Posterior vena cava (tissue), 2 donors: Measurements from ENCODE around the gene PLSCR4. TPM values are rescaled to one million over a fixed set of nuclear protein-coding genes. Genes with fewer than 3 reads are reported as not detected.
A peak's percentile ranks its signal among the peaks of the same experiment; 100 is the strongest.

Source experiments
- DNase-seq: peaks from one replicate; pipeline ENCODE4 v3.0.0-alpha.2; 2020; ENCODE audit warnings: low spot score
- intact Hi-C, 2 donors: fragments of 100-400 bp; cut with DNase I; formaldehyde crosslinking; loops; one replicate each; pipeline versions ENCODE4 v1.14.1 to v1.14.2; 2022 to 2023
- total RNA-seq, 2 donors: library from RNA; stranded (reverse); fragmentation: NEBNext Ultra II Directional; extraction: Animal tissue kit (Norgen Biotek cat#: 25700); gene quantifications; one replicate each; pipeline ENCODE4 v1.2.1, GENCODE V29; 2021
- donor health status: DM: yes; HTN: yes; CAD: no.
- donor health status: DM: yes; HTN: yes; CAD: no.

The PLSCR4 gene
- total RNA-seq, 2 donors from 2014 or later, result 37.7 to 53.4 TPM

DNA sequence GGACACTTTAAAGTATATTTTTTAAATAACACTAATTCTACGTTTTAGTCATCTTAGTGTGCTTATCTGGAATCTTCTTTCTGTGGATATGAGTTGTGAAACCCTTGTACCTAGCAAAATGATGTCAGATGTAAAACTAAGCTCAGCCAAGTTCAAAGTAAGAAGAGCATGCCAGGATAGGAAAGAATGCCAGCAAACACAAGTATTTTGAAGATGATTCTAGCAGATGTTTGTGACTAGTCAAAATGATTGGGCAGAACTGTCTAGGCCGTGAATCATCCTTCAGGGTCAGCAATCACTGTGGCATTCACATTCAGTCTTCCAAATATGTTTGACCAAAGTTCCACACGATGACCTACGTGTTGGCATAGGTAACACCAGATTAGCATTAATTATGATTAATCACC, 84.5 kb downstream of the PLSCR4 start:
- intact Hi-C loops, result loop anchor here in 1 of 2 donors (10.0 kb wide), 1 partner anchor 82 kb away; no protein-coding TSS in a partner anchor
- DNase-seq, result no peak

- intact Hi-C loops, result loop anchor here in 1 of 2 donors (10.0 kb wide), 1 partner anchor 81 kb away; no protein-coding TSS in a partner anchor
- no peak for DNase-seq
Observed at GRCh38 chr3:146165877-146166276, 85.0 kb downstream of the PLSCR4 start.

DNA sequence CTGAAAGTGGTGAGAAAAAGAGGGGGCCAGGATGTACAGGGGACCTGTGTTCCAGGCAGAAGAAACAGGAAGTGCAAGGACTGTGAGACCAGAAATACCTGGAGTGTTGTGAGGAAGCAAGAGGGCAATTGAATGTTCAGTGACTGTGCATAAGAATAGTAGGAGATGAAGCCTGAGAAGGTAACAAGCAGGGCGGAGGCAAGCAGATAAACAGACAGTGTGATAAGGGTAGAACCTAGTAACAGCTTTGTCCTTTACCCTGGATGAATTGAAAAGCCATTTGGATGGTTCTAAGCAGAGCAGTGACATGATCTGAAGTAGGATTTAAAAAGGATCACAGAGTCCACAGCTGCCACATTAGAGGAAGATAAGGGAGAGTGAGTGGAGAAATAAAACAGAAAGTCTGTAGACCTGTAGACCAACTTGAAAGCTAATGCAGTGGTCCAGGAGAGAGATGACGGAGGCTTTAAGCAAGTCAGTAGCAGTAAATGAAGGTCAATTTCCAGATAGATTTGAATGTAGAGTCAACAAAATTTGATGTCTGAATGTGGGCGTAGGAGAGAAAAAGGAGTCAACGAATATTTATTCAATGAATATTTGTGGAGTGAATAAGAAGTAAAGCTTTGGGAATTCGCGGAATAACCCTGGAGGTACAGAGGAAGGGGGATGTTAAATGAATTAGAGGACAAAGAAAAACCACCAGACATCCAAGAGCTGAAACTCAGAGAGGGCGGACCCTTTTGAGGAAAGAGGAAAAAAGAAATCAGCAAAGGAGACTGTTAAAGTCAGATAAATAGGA, 85.7 kb downstream of the PLSCR4 start:
- intact Hi-C loops, result loop anchor here in 1 of 2 donors (10.0 kb wide), 1 partner anchor 80 kb away; no protein-coding TSS in a partner anchor
- no peak for DNase-seq

- intact Hi-C loops, result loop anchor here in 1 of 2 donors (10.0 kb wide), 1 partner anchor 80 kb away; no protein-coding TSS in a partner anchor
- DNase-seq, result no peak
Observed at GRCh38 chr3:146164506-146164905, 86.4 kb downstream of the PLSCR4 start.

DNA sequence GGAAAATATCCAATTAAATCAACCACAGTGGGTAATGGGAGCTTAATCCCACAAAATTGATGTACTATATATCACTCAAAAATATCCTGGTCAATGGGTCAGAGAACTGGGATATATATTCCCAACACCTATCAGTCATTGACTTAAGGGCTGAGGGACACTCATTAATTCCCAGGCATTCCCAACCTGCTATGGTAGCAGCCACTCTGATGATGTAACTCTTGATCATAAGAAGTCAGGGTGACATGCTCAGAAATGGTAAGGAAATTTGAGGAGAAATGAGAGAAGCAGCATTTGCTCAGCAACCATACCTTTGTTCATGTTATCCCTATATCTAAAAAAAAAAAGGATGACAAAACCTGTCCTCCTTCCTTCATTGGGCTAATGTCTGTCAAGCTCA, 86.8 kb downstream of the PLSCR4 start:
- intact Hi-C loops, result loop anchor here in 1 of 2 donors (10.0 kb wide), 1 partner anchor 79 kb away; no protein-coding TSS in a partner anchor
- no peak for DNase-seq

- intact Hi-C loops, result loop anchor here in 1 of 2 donors (10.0 kb wide), 1 partner anchor 79 kb away; no protein-coding TSS in a partner anchor
- no peak for DNase-seq
Observed at GRCh38 chr3:146163584-146163983, 87.3 kb downstream of the PLSCR4 start.

DNA sequence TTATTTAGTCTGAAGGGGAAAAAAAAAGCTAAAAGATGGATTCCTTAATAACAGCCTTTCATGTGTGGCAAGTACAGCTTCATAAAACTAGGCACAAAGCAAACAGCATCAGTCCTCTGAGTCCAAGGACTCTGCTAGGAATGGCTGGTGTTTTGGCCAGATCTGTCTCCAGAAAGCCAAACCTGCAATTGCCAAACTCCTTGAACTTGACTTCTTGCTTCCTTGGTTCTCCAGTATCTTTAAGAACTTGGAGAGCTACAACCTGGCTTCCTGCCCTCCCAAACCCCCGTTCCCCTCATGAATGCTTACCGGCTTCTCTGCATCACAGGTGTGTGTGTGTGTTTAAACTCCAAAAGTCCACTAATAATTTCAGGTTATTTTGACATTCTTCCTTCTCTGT, 88.3 kb downstream of the PLSCR4 start:
- intact Hi-C loops, result loop anchor here in 1 of 2 donors (10.0 kb wide), 1 partner anchor 78 kb away; no protein-coding TSS in a partner anchor
- DNase-seq, result no peak

- intact Hi-C loops, result loop anchor here in 1 of 2 donors (10.0 kb wide), 1 partner anchor 77 kb away; no protein-coding TSS in a partner anchor
- peak; percentile 87 for DNase-seq
Observed at GRCh38 chr3:146161663-146162002, 89.3 kb downstream of the PLSCR4 start.

DNA sequence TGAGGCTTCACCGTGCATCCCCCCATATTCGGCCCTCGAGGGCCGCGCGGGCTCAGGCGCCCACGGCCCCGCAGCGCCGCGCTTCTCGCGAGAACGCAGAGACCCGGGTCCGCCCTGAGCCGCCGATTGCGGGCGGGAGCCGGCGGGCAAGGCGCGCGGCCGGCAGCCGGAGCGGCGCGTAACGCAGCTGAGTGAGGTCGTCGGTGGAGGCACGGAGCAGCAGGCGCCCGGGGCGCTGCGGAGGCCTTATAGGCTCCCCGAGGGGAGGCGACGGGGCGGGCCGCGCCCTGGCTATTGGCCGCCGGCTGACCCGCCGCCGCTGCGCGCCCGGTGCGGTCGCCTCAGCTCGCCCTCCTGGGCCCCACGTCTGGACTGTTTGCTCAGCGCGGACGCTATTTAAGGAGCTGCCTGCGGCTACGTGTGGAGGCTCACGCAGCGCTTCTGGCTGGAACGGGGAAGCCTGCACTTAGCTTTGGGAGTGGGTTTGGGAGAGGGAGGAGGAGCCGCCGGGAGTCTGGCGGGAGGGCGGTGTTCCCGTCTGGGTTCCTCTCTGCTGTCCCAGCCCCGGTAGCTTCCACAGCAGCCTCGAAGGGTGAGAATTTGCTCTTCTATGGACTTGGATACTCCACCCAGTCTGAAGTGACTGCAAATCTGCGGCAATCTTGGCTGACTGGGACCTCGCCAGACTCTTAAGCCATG, 89.8 kb downstream of the PLSCR4 start, which contains the start of gene PLOD2:
TSS of gene PLOD2 (minus strand) at position 221 of the 699 bp plus-strand sequence. CDS start at position 26, 195 bp downstream.
- intact Hi-C loops, result loop anchor here in 1 of 2 donors (10.0 kb wide), 1 partner anchor 76 kb away; no protein-coding TSS in a partner anchor
- DNase-seq, result peak; percentile 95

DNA sequence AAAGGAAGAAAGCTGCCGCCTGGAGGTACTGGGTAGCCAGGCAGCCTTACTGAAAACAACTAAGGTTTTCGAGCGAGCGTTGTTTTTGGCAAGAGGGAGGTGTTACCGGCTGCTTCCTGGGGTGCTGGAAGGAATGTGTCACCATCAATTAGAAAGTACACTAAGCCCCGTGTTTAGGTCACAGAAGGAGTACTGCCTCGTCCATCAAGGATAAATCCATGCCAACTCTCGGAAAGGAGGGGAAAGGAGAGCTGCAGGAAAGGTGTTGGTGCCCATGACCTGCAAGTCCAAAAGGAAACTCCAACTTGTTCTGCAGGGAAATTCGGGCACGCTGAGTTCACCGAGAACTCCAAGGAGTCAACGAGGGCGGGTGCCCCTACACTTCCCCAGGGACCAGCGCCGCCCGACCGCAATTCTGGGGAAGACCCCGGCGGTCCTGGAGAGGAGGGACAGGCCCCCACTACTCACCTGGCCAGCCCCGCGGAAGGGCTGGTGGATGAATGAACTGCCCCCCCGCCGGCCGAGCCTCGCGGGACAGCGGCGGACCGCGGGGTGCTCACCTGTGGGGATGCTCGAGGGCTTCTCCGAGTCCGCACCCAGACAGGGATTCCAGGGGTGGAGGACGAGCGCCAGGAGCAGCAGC, 90.5 kb downstream of the PLSCR4 start:
- DNase-seq, result peak; percentile 81
- intact Hi-C loops, result loop anchor here in 1 of 2 donors (10.0 kb wide), 1 partner anchor 76 kb away; no protein-coding TSS in a partner anchor

GRCh38 chr3:146159616-146160320, 91.1 kb downstream of the PLSCR4 start:
- intact Hi-C loops, result loop anchor here in 1 of 2 donors (10.0 kb wide), 1 partner anchor 75 kb away; no protein-coding TSS in a partner anchor
- no peak for DNase-seq

- intact Hi-C loops, result no loop called here
- DNase-seq, result no peak
Observed at GRCh38 chr3:146159037-146159436, 91.9 kb downstream of the PLSCR4 start.

- intact Hi-C loops, result no loop called here
Observed at GRCh38 chr3:146157325-146158060, 93.4 kb downstream of the PLSCR4 start.

GRCh38 chr3:146156666-146157314, 94.1 kb downstream of the PLSCR4 start:
- DNase-seq, result no peak
- intact Hi-C loops, result no loop called here

More at GRCh38 chr3:146157325-146158060, 93.4 kb downstream of the PLSCR4 start:
- DNase-seq, result no peak

DNA sequence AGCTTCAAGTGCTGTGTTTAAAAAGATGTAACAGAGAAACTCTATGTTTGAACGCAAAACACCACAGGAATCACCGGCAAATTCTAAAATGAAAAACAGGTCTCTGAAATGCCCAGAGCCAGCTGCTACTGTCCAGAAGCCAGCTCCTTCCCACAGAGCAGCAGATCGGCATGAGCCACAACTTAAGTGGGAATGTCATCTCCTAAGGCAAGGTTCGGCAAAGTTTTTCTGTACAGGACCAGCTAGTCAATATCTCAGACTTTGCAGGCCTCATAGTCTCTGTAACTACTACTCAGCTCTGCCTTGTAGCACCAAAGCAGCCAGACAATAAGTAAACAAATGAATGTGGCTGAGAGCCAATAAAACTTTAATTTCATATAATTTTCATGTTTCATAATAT, 94.8 kb downstream of the PLSCR4 start:
- DNase-seq, result no peak
- intact Hi-C loops, result no loop called here

DNA sequence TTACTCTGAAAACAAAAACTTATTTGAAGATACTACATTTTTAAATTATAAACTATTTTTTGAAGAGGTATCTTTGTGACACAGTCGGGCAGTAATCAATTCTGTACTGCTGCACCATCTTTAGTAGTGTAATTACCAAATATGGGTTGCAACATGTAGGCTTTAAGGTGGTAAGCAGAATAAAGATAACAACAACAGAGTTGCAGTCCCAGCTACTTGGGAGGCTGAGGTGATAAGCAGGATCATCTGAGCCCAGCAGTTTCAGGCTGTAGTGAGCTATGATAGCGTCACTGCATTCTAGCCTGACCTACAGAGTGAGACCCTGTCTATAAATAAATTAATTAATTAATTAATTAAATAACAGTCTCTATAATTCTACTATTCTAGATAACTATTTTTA, 95.9 kb downstream of the PLSCR4 start:
- intact Hi-C loops, result no loop called here
- DNase-seq, result no peak

- intact Hi-C loops, result no loop called here
- no peak for DNase-seq
Observed at GRCh38 chr3:146154316-146154715, 96.6 kb downstream of the PLSCR4 start.
